ENCODE results near the gene TARS2.

The TARS2 gene

GRCh38 chr1:150543500-150544143 is 56.4 kb downstream of the TARS2 start:
- peak; percentile 98 for DNase-seq

- peak; percentile 98 for DNase-seq
Observed at GRCh38 chr1:150544204-150544603, 57.0 kb downstream of the TARS2 start.

GRCh38 chr1:150545486-150546032 is 58.3 kb downstream of the TARS2 start:
- DNase-seq: no peak

GRCh38 chr1:150546294-150546937 is 59.2 kb downstream of the TARS2 start:
- no peak for DNase-seq

GRCh38 chr1:150548324-150548631 is 61.1 kb downstream of the TARS2 start:
- no peak for DNase-seq

GRCh38 chr1:150548632-150549495 is 61.6 kb downstream of the TARS2 start, which contains the start of gene ADAMTSL4:
Gene ADAMTSL4, plus strand, starts transcription at chr1:150549408. Its CDS starts 2,881 bp downstream, at chr1:150552289.
- DNase-seq: no peak

- no peak for DNase-seq
Observed at GRCh38 chr1:150549496-150550221, 62.4 kb downstream of the TARS2 start.

- DNase-seq: no peak
Observed at GRCh38 chr1:150550222-150551050, 63.2 kb downstream of the TARS2 start.

- DNase-seq: no peak
Observed at GRCh38 chr1:150551051-150551783, 64.0 kb downstream of the TARS2 start.

GRCh38 chr1:150551784-150552127 is 64.5 kb downstream of the TARS2 start:
- no peak for DNase-seq

- no peak for DNase-seq
Observed at GRCh38 chr1:150552128-150552910, 65.1 kb downstream of the TARS2 start.

- no peak for DNase-seq
Observed at GRCh38 chr1:150552911-150553289, 65.7 kb downstream of the TARS2 start.

- no peak for DNase-seq
Observed at GRCh38 chr1:150553392-150554085, 66.3 kb downstream of the TARS2 start.

GRCh38 chr1:150554086-150554452 is 66.8 kb downstream of the TARS2 start:
- DNase-seq: no peak

GRCh38 chr1:150555198-150555970 is 68.2 kb downstream of the TARS2 start:
- no peak for DNase-seq

- no peak for DNase-seq
Observed at GRCh38 chr1:150555971-150556865, 69.0 kb downstream of the TARS2 start.

- no peak for DNase-seq
Observed at GRCh38 chr1:150557065-150557600, 69.9 kb downstream of the TARS2 start.

Data from NCI-H2081 treated with DMSO at 0.1 percent for 48 hours (cell line).